ENCODE data around the gene ADCY5.

DNA sequence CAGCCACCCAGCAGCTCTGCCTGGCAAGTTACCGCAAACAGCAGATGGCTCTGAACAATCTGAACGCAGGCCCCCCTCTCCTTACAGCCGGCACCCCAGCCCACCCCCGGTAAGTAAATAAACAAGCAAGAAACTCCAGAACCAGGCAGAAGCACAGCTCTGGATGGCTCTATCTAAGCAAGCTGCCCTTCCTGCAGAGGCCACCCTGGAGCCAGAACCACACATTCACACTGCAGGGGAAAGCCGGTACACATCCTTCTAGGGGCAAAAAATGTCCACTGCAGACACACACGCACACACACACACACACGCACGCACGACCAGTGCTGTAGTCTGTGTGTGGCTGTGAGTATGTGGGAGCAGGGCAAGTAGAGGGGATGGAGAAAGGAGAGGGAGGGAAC is 63.9 kb downstream of the ADCY5 start:
- TF ChIP-seq CTCF (conservative IDR thresholded peaks at IDR 0.05) (no peak), EZH2 (IDR thresholded peaks at IDR 0.05; ENCODE audit: low read depth) (no peak)
